GM19240 (cell line): ENCODE data around the gene GCSAM.

Experiments used
- DNase-seq: peaks from one replicate; pipeline ENCODE4 v3.0.0; 2011; ENCODE audit warnings: low spot score; ENCODE audit not compliant: insufficient read length

Gene GCSAM

DNA sequence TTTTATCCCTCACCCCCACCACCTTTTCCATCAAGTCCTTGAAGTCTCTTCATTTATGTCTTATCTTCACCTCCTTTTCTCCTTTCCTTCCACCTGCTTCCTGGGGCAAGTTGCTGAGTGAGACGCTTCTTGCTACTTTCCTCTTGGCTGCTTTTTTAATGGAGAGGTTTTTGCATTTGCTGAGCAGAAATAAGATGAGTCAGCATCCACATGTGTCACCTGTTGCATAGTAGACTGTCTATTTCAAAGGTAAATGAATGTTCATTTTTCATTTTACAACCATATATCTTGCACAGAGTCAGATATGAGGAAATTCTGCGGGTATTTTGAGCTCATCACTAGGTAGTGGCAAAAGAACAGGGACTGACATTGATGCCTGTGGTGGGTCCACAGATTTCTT lies 28.3 kb downstream of the GCSAM start:
- no peak for DNase-seq

DNA sequence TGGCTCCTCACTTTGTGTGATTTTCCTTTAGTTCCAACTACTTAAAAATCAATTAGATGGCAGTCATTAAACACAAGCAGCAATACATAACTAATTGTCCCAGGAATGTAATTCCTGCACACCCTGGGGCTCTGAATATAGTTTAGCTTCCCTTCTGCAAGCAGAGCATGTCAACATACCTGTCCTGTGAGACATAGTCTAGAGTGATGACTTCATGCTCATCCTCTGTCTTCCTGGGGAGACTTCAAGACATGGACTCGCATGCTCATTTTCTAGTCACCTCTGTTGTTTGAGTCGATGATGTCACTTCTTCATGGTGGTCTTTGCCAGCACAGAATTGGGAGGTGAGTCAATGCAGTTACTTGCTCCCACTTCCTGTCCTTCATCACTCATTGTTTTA lies 31.1 kb downstream of the GCSAM start:
- no peak for DNase-seq

DNA sequence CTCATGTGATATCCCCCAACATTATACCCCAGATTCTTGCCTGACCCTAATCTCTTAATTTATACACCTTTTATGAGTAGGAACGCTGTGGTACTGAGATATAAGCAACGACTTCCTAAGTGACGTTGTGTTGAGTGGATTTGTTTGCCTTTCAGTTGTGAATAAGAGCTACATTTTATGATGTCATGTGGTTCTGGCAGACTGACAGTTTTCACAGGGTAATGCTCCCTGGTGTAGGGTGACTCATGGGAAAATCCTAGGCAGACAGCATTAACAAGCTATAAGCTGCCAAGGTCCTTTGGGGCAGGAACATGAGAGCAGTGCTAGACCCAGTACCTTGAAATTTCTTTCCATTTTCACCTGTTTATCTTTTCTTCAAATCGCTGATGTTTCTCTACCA lies 35.7 kb downstream of the GCSAM start:
- DNase-seq: no peak

DNA sequence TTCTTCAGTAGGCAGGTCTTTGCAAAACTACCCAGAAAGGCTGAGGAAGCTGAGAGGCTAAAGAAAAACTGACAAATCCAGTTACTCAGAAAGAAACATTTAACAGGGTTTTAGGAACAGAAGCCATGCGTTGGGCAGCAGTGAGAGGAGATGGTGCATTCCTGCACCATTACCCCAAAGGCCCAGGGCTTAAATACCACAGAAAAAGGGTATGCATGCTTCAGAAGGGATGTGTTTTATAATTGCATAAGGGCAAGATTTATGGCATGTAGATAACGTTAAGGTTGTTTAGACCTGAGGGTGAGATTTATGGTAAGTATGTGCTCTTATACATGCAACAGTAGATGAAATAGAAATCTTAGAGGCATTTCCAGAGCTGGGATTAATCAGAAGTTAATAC lies 36.9 kb downstream of the GCSAM start:
- DNase-seq: no peak

DNA sequence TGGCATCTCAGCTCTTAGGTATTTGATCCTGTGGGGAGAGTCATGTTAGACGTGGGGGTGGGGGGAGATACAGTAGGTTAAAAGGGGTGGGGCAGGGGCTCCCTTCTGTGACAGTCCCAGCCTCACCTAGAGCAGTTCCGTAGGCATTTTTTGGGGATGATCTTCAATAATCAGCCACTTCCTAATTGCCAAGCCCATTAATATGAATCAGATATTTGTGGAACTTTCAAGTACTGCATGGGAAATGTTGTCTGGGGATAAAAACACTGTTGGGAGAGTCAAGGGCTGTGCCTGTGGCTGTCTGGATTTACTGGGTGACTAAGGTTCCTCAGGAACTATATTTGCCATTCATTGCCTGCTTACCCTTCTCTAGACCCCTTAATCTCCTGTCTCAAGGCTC lies 37.3 kb downstream of the GCSAM start:
- DNase-seq: no peak

DNA sequence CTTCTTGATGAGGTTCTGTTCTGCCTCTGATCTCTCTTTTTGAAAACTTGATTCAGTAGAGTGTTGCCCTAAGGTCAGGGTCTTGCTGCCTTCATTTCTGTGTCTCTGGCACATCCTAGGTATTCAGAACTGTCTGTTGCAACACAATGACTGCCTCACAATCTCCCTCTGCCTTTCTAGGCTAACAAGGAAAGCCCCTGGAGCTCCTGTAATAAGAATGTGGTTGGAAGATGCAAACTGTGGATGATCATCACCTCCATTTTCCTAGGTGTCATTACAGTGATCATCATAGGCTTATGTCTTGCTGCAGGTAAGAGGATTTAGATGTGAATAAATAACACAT lies 39.9 kb downstream of the GCSAM start:
- DNase-seq: no peak

DNA sequence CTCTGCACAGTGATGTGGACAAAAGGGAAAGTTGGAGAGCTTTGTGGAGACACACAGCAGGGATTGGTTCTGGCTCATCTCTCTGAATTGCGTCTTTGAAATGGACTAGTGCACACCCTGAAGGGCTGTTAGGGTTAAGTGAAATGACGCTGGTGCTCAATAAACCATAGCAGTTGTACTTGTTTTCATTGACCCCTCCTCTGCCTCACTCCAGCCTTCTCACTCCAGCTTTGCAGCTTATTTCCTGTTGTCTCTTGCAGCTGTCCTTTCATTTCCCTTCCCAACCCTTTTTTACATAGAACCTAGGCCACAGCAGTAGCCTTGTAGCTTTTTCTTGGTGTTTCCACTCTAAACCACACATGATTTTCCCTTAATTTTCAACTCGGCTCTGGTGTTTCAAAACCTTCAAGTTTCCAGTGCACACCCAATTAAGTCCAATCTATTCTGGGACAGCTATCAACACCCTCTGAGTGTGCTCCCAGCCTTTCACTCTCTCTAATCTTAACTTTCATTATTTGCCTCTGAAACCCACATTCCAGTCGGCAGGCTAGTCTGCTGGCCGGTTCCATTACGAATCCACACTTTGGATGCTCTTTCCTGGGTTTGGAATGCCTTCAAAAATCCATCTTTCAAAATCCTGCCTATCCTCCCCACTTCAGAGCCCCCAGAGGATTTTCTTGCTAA lies 40.4 kb downstream of the GCSAM start:
- no peak for DNase-seq

DNA sequence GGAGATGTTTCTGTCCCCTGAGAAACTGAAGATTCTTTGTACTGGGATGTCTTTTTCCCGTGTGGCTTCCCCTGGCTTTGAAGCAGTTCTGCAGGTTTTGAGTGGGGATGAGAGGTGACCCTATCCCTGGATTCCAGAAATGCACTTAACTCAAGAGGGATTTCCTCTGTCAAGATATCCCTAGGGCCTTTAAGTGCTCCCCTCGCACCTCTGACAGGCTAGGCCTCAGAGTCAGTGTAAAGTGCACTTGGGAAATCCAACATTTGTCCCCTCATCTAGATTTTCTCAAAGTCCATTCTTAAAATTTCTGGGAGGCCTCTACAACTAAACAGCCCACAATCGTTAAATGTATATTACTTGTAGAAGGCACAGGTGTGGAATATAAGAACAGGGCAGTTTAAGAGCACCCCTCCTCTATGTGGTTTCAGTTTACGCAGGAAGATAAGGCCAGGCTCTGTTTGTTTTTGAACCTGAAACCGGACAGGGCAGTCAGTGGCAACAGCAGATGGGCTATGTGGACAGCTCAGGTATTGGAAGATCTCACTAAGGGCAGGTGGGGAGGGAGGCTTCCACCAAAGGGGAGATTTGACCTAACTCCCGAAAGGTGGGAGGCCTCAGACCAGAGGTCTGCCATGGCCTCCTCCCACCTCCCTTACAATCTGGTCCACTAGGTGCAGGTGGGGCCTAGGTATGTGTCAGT lies 42.0 kb downstream of the GCSAM start:
- DNase-seq: no peak

DNA sequence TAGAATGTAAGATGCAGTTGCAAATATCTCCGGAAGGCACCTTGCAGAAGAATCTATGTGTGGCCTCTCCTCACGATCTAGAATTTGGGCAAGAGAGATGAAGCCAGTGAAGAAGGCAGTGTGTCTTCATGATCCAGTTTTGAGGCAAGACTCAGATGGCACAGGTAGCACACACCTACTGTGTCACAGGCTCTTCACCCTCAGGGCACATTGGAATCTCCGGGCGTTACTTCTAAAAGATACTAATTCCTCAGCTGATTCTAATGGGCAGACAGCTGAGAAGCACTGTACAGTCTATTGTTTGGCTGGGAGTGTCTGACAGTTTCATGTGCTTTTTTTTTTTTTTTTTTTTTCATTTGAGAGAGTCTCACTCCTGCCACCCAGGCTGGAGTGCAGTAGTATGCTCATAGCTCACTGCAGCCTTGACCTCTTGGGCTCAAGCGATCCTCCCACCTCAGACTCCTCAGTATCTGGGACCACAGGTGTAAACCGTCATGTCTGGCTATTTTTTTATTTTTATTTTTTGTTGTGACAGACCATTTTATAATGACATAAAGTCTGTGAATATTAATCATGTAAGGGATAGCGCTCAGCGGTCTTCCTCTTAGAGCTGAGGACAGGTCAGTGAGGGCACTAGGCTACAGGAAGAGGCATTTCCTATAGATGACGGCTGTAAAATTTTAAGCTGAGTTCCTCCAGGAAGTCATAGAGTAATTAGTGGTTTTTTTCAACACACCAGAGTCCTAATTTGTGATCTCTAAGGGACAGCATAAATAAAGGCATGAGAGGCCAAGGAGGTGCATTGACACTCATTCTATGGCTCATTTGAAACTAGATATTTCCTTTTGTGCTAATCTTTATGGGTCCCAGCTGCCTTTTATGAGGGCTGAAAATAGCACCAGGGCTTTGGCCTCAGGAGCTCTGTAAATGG lies 42.8 kb downstream of the GCSAM start:
- no peak for DNase-seq

DNA sequence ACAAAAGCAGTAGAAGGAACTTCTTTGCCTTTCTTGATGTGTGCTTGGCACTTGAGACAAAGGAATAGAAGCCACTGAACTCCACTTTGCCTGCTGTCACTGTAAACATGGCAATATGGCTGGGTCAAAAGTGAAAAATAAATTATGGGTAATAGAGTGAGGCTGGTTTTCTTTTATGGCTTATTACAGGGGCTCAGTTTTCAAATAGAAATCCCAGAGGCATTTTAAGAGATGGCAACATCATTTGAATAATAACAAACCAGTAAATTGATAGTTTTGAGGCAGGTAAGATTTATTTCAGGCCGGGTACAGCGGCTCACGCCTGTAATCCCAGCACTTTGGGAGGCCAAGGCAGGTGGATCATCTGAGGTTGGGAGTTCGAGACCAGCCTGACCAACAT lies 44.1 kb downstream of the GCSAM start:
- DNase-seq: no peak

DNA sequence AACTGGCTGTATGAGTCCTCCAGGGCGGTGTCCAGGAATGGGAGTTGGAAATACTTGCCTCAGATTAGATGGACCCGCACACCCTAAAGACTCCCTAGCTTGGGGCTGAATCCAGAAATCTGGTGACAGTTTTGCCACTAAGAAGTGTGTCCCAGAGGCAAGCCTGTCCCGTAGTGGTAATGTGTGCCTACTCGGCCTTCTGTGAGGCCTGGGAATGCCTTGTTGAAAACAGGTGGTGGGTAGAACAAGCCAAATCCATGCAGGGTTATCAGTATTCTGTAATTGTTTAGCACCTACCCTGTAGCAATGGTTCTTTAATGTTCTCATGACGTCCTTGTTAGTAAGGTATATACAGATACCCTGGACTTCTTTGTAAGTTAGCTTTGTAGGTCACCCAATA lies 45.3 kb downstream of the GCSAM start:
- DNase-seq: no peak

DNA sequence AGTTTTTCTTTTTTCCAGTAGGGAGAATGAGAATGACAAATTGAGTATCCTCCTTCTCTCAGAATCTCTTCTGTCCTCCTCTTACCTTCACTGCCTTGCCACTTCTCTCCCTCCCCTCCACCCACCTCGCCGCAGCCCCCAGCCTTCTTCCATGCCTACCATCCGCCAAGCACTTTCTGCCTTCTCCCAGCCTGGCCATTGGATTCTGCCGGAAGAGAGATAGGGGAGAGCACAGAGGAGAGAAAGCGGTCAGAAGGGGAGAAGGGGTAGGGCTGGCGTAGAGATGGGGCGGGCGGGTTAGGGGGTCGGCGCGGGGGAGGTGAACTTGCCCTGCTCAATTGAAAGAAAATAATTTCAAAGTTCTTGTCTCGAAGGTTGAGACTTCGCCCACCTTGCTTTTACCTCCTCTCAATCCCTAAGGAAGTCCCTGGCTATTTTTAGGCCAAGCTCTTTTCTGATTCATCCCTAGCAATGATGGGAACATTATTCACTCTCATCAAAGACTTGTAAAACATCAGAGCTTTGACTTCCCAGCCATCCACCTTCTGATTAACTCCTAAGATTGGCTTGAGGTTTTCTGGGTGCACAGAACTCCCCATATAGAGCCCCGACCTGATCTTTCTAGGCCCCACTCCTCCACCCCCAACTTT lies 46.0 kb downstream of the GCSAM start:
- DNase-seq: no peak

DNA sequence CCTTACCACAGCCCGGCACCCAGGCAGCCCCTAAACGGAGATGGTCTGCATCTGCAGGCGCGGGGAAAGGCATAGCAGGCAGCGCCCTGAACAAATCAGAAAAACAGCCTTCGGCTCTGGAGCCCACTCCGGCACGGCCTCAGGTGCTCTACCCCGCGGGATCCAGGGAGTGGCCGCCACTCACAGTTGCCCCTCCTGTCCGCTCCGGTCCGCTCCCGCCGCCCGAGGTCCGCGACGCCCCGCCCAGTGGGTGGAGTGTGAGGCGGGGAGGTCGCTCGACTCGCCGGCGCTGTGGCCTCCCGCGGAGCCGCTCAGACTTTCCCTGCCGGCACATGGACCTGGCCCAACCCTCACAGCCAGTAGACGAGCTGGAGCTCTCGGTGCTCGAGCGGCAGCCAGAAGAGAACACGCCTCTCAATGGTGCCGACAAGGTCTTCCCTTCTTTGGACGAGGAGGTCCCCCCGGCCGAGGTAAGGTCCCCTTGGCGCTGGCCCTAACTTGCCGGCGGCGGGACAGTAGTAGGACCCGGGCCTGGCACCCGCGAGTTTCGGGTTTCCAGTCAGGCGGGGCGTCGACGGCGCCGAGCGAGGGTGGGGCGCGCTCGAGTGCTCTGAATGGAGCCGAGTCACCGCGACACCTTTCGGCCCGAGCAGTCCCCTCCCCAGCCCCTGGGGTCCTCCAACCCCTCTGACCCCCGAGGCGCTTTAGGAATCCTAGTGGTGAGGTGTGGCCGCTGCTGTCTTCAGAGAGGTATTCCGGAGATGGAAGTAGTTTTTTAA lies 46.8 kb downstream of the GCSAM start, which contains the start of gene C3orf52:
TSS of gene C3orf52 (plus strand) at position 314 of the 779 bp plus-strand sequence. CDS start at position 333, 19 bp downstream.
- DNase-seq: peak; percentile 58

DNA sequence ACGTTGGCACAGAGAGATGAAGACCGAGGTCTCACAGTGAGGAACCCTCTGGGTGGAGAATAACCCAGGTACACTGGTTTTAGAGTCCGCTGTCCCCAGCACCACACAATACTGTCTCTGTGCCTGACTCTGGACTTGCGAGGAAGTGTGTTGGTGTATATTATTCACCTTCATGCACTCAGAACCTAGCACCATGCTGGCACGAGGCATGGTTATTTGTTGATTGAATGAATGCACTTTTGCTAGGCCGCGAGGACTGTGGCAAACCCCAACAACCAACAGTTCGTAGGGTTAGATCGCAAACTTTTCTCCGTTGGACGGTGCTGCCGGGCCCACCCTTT lies 47.3 kb downstream of the GCSAM start:
- DNase-seq: no peak

DNA sequence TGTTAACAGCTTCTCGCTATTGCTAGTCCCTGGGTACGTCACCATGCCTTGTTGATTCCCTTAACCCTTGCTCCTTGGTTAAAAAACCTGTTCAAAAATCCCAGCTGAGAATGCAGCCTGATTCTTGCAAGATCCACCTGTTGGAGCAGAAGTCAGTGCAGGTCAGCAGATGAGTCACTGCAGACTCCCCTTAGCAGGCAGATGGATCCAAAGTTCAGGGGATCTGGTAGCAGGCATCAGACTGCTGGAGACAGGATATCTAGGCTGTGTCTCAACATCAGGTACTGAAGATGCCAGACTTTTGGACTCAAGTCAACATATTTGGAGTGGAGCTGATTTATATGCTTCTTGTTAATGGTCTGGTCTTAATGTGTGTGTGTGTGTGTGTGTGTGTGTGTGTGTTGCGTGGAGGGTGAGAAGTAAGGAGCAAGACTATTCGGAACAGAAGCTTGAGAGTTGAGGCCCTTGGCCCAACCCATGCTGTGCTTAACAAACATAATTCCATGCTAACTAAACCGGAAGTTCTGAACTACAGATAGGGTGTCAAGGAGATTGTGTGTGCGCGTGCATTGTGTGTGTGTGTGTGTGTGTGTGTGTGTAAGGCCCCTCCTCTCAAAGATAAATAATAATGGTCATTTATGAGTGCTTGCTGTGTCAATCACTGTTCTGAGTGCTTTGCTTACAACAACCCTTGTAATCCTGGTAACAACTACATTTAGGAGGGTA lies 47.9 kb downstream of the GCSAM start:
- DNase-seq: no peak

DNA sequence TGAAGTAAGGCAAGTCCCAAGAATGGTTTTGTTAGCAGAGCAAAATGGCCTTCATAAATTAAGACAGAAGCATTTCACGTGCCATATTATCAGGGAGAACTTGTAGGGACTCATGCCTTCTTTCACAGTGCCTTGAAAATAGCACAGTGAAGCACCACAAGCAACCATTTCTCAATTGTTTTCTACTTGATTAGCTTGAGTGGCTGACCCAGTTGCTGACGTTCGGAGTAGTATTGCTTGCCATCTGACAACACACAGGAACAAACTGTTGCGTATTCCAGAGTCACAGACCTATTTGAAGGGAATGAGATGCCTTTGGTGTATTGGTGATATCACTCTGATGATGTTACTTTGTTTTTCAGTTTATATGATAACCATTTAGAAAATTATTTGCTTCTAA lies 49.8 kb downstream of the GCSAM start:
- DNase-seq: no peak

DNA sequence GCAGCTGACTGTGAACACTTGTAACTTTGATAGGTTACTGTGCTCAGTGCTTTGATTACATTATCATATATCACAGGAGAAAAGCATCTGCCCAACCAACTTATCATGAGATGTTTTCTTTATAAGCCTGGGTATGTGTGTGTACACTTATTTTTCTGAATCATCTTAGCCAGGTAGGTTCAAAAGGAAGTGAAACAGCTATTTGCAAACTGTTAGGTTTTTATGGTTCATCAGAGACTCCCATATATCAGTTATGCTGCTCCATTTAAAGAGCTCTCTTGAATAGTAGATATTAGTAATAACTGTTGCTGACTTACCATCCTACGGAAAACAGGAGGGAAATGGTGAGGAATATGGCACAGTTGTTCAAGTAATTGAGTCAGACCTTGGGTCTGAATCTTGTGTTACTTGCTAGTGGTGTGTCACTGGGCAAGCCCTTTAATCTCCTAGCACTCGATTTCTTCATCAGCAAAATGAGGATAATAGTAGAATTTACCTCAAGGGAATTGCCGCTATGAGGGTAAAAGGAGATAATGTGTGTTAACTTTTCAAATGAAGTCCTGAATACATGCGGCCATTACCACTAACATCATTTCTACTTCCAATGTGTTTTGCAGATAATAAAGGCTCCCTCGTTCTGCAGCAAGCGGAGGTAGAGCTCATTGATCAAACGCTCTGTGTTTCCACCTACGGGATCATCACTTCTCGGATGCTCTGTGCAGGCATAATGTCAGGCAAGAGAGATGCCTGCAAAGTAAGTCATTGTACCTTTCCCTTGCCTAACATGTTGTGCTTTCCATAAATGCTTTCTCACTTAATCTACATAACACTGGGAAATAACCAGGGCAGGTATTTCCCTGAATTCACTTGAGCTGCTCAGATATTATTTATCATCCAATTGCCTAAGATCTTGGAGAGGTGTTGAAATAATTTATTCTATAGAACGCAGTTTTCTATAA lies 54.6 kb downstream of the GCSAM start:
- DNase-seq: no peak

DNA sequence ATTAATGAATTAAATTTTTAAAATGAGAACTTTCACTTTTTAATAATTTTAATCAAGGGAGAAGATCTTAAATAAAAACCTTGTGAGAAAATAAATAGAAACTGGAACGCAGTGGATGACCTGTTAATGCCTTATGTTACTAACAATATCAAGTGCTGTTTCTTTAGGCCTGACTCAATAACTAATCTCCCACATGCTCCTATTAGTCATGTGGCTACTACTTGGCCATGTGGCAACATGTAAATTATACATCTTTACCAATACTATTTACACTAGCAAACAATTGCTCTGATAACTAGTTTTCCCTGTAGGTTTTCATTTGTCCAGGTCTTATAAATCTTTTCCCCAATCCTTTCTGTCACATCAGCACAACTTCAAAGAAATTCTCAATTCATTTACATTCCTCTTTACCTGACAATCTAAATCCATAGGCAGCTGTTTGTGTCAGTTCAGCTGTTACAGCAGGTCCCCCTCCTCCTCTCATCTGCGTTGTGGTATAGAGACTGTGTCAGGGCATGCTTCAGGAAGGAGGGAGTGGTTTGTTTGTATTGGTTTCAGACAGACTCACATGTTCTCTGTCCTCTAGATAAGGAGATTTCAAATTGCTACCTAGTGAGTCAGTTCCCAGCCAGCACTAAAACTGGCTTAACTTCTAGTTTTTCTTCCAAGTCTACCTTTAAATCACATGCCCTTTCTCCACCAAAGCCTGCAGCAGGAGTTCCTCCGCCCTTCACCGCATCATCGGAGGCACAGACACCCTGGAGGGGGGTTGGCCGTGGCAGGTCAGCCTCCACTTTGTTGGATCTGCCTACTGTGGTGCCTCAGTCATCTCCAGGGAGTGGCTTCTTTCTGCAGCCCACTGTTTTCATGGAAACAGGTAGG lies 58.2 kb downstream of the GCSAM start:
- no peak for DNase-seq
